ENCODE measurements around the gene TAF5.
A peak's percentile ranks its signal among the peaks of the same experiment; 100 is the strongest.
"Not testable (repeated sequence)": the region's sequence is repeated elsewhere in the genome, so short reads cannot be mapped to it uniquely, and the experiment has no call there.

The TAF5 gene

DNA sequence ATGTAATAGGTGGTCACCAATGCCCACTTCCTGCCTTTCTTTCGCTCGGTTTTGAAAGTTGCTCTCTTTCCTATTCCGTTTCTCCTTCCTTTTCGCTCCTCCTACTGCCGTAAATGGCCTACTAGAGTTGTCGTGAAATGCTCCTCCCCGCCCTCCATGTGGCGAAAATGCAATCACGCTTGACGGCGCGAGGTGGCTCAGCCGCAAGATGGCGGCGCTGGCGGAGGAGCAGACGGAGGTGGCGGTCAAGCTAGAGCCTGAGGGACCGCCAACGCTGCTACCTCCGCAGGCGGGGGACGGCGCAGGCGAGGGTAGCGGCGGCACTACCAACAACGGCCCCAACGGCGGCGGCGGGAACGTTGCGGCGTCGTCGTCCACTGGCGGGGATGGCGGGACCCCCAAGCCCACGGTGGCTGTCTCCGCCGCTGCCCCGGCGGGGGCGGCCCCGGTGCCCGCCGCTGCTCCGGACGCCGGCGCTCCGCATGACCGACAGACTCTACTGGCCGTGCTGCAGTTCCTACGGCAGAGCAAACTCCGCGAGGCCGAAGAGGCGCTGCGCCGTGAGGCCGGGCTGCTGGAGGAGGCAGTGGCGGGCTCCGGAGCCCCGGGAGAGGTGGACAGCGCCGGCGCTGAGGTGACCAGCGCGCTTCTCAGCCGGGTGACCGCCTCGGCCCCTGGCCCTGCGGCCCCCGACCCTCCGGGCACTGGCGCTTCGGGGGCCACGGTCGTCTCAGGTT, at the start of gene TAF5:
Gene TAF5 (plus strand): TSS at position 195 of the 737 bp plus-strand sequence. CDS start 14 bp downstream, at position 209.
- peak; percentile 84 to 95 (median 87) for DNase-seq (ENCODE audit: low read depth in 2 of 3, low spot score in 1 of 3)

DNA sequence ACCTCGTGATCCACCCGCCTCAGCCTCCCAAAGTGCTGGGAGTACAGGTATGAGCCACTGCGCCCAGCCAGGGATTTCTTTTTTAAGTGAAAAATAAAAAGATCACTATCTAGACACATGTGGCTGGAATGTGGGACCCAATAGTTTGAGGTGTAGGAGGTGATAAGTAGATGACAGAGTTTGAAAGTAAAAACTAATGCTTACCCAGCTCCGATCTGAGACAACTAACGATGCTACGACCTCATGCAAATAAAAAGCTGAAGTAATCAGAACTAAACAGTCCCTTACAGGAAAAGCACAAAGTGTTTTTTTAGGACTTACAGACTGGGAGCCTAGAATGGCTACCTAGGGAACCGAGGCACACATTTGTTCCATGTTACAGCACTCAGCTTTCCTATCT, 39.9 kb upstream of the TAF5 start:
- DNase-seq (ENCODE audit: low read depth in 2 of 3, low spot score in 1 of 3): no peak

GRCh38 chr10:103333934-103334520, 33.7 kb upstream of the TAF5 start:
- DNase-seq (ENCODE audit: low read depth in 2 of 3, low spot score in 1 of 3): no peak

DNA sequence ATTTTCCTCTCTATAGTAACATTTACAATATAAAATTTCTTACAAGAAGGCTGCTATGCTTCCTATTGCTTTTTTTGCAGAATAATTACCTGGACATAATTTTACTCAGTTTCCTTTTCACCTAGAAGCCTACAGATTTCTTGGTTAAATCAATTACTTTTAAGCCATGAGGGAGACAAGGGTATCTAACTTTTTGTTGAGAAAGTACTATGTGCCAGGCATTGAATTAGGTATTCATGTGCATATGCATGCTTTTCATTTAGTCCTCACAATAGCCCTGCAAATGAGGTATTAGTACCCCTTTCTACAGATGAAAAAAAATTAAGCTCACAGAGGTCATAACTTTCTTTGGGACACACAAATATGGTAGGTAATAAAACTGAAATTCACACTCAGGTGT, 33.2 kb upstream of the TAF5 start:
- no peak for DNase-seq (ENCODE audit: low read depth in 2 of 3, low spot score in 1 of 3)

- DNase-seq (ENCODE audit: low read depth in 2 of 3, low spot score in 1 of 3): no peak
These were observed 31.4 kb upstream of the TAF5 start for GRCh38 chr10:103336370-103336769.

DNA sequence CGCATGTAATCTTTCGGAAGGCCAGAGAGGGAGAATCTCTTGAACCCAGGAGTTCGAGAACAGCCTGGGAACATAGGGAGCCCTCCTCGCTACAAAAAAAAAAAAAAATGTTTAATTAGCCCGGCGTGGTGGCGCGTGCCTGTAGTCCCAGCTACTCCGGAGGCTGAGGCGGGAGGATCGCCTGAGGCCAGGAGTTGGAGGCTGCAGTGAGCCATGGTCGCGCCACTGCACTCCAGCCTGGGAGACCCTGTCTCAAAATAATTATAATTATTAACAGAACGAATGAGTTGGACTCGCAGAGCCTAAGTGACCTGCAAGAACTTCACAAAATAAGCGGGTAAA, 17.6 kb upstream of the TAF5 start:
- peak in 1 of 3 donors; percentile 3 for DNase-seq (ENCODE audit: low read depth in 2 of 3, low spot score in 1 of 3)

GRCh38 chr10:103350517-103351260, 17.1 kb upstream of the TAF5 start, which contains the start of gene PCGF6:
TSS of gene PCGF6 (minus strand) at chr10:103351140. CDS start at chr10:103351066, 74 bp downstream.
- peak; percentile 48 to 73 (median 62) for DNase-seq (ENCODE audit: low read depth in 2 of 3, low spot score in 1 of 3)

DNA sequence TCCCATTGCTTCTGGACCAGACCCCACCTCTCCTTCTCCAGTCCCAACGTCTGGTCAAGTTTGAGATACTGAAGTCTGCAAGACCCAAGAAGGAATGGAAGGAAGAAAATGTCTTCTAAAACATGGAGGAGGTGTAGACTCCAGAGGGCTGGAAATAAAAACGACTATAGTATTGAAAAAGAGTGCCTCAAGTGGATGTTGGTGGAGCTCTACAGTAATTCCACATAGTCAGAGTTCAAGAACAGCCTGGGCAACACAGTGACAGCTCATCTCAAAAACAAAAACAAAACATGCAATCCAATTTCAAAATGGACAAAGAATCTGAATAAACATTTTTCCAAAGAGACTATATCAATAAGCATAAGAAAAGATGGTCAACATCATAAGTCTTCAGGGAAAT, 14.5 kb upstream of the TAF5 start:
- DNase-seq (ENCODE audit: low read depth in 2 of 3, low spot score in 1 of 3): no peak

DNA sequence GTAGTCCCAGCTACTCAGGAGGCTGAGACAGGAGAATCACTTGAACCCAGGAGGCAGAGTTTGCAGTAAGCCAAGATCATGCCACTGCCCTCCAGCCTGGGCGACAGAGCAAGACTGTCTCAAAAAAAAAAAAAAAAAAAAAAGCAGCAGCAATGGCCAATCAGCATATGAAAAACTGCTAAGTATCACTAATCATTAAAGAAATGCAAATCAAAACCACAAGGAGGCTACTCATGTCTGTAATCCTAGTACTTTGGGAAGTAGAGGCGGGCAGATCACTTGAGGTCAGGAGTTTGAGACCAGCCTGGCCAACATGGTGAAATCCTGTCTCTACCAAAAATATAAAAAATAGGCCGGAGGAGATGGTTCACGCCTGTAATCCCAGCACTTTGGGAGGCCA, 13.2 kb upstream of the TAF5 start:
- not testable (repeated sequence) for DNase-seq (ENCODE audit: low read depth in 2 of 3, low spot score in 1 of 3)

GRCh38 chr10:103355906-103356599, 11.7 kb upstream of the TAF5 start:
- DNase-seq (ENCODE audit: low read depth in 2 of 3, low spot score in 1 of 3): no peak

- not testable (repeated sequence) for DNase-seq (ENCODE audit: low read depth in 2 of 3, low spot score in 1 of 3)
These were observed 8.3 kb upstream of the TAF5 start for GRCh38 chr10:103359493-103359892.

DNA sequence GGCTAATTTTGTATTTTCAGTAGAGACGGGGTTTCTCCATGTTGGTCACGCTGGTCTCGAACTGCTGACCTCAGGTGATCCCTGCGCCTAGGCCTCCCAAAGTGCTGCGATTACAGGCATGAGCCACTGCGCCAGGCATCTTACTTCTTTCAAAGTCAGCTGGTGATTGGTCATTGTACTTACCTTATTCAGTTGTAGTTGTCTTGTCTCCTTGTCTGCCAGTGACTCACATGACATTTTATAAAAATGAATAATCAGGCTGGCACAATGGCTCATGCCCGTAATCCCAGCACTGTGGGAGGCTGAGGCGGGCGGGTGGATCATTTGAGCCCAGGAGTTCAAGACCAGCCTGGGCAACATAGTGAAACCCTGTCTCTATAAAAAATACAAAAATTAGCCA, 7.0 kb upstream of the TAF5 start:
- DNase-seq (ENCODE audit: low read depth in 2 of 3, low spot score in 1 of 3): not testable (repeated sequence)

DNA sequence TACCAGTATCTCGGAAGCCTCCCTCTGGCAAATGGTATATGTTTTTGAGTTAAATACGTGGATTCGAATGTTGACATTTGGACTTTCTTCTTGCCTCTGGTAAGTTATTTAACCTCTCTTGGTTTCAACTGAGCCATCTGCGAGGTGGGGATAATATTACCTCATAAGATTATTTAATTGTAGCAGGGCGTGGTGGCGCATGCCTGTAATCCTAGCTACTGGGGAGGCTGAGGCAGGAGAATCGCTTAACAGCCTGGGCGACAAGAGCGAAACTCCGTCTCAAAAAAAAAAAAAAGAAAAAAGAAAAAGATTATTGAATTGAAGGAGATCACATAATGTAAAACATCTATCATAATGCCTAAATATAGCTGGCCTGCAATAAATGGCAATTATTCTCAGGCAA, 396 bp upstream of the TAF5 start:
- peak in 1 of 3 donors; percentile 12 for DNase-seq (ENCODE audit: low read depth in 2 of 3, low spot score in 1 of 3)

GRCh38 chr10:103373544-103373943, 5.8 kb downstream of the TAF5 start:
- no peak for DNase-seq (ENCODE audit: low read depth in 2 of 3, low spot score in 1 of 3)

DNA sequence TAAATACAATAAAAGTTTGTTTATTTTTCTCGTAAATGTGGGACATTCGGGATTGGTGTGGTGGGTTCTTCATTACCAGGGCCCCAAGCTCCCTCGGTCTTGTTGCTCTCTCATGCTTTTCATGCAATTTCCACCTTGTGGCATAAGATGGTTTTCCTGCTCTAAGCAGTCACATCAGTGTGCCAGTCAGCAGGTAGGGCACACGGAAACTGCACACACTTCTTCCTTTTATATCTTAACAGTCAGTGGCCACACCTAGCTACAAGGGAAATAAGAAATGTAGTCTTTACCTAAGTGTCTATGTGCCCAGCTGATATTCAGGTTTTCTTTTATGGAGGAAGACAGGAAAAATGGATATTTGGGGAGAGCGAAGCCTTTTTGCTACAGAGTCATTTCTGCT, 6.5 kb downstream of the TAF5 start:
- DNase-seq (ENCODE audit: low read depth in 2 of 3, low spot score in 1 of 3): no peak

GRCh38 chr10:103382769-103383168, 15.0 kb downstream of the TAF5 start:
- DNase-seq (ENCODE audit: low read depth in 2 of 3, low spot score in 1 of 3): no peak

- DNase-seq (ENCODE audit: low read depth in 2 of 3, low spot score in 1 of 3): no peak
These were observed 26.4 kb downstream of the TAF5 start for GRCh38 chr10:103394180-103394579.

GRCh38 chr10:103395754-103396066, 27.9 kb downstream of the TAF5 start:
- peak in 1 of 3 donors; percentile 1 for DNase-seq (ENCODE audit: low read depth in 2 of 3, low spot score in 1 of 3)

GRCh38 chr10:103396067-103396788, 28.5 kb downstream of the TAF5 start, which contains the start of the genes ATP5MK and PDCD11:
TSS of gene ATP5MK (minus strand) at chr10:103396475. CDS start at chr10:103392457, 4,018 bp downstream.
TSS of gene PDCD11 (plus strand) at chr10:103396626. CDS start at chr10:103398427, 1,801 bp downstream.
- DNase-seq (ENCODE audit: low read depth in 2 of 3, low spot score in 1 of 3): peak; percentile 95 to 96 (median 96)

DNA sequence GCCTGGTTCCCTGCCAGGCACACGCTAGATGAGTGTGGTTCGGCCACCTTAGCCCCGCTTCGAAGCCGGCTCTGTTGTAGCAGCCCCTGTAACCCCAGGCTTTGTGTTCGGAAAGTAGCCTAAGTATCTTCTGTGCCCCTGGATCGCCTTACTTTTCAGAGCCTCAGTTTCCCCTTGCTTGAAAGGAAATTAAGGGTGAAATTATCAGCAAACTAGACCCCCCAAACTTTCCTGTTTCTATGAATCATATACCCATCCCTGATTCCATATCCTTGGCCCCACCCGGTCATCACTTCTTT, 29.0 kb downstream of the TAF5 start:
- DNase-seq (ENCODE audit: low read depth in 2 of 3, low spot score in 1 of 3): peak in 1 of 3 donors; percentile 2

Data from stimulated activated CD4-positive, alpha-beta T cell treated with anti-CD3 and anti-CD28 coated beads, Interleukin-12 subunit alpha, Interleukin-12 subunit beta, amount 100 ng/mL, for 48 hours (primary cell).